ENCODE measurements around the gene PCDHGA7. TPM values are rescaled to one million over a fixed set of nuclear protein-coding genes. Genes with fewer than 3 reads are reported as not detected.

Gene PCDHGA7
- total and polyA plus RNA-seq, 12 donors: 0.37 to 5.0 (median 1.6) TPM

- H3K36me3 ChIP-seq (replicated peaks in 1 of 2): no peaks in the 10 kb centered on the region
- peaks cover 3 to 21% (median 4%) of the 10 kb centered on the region in 3 donors for H3K9me3 ChIP-seq (replicated peaks in 1 of 3)
- H3K27me3 ChIP-seq: no peaks in the 10 kb centered on the region
- H3K4me3 ChIP-seq: no peak overlapping the region
- H3K27ac ChIP-seq: no peak overlapping the region
- DNase-seq: no peak
- TF ChIP-seq CTCF (IDR thresholded peaks at IDR 0.05): no peak
- TF ChIP-seq POLR2A (IDR thresholded peaks at IDR 0.05): no peak
- intact Hi-C loops (cut with DNase I): no loop called here
- WGBS, 4 donors: 74 to 93% (median 83%) methylated on average over 2 of the region's 2 CpGs
- H3K4me1 ChIP-seq (replicated peaks in 1 of 2): peaks cover 0 to 7% of the 10 kb centered on the region in 2 donors
Observed at GRCh38 chr5:141434006-141434405, 51.5 kb downstream of the PCDHGA7 start.

Other genes with a start within 250 kb of the PCDHGA7 start
Only the 30 nearest of the 36 such genes appear.
- 1 to 10 TPM in 3 of 9 donors, under 1 TPM in 6; 0.28 to 2.2 (median 0.52) TPM for gene PCDHB9, start 195.6 kb upstream of the PCDHGA7 start, total RNA-seq
- 1 to 10 TPM in 1 of 3 donors, under 1 TPM in 2; 0.27 to 1.3 (median 0.80) TPM for gene PCDHB9, start 195.6 kb upstream of the PCDHGA7 start, polyA plus RNA-seq
- 1 to 10 TPM in 3 of 9 donors, under 1 TPM in 6; 0.18 to 2.3 (median 0.61) TPM for gene PCDHB10, start 190.4 kb upstream of the PCDHGA7 start, total RNA-seq
- 1 to 10 TPM in 1 of 3 donors, under 1 TPM in 2; 0.81 to 3.0 (median 0.88) TPM for gene PCDHB10, start 190.4 kb upstream of the PCDHGA7 start, polyA plus RNA-seq
- 1 to 10 TPM in 7 of 9 donors, under 1 TPM in 2; 0.12 to 7.1 (median 2.5) TPM for gene PCDHB11, start 183.1 kb upstream of the PCDHGA7 start, total RNA-seq
- under 1 TPM; 0.48 to 0.81 (median 0.67) TPM for gene PCDHB11, start 183.1 kb upstream of the PCDHGA7 start, polyA plus RNA-seq
- 1 to 10 TPM in 7 of 9 donors, under 1 TPM in 2; 0.50 to 3.4 (median 1.5) TPM for gene PCDHB12, start 174.0 kb upstream of the PCDHGA7 start, total RNA-seq
- gene PCDHB12, start 174.0 kb upstream of the PCDHGA7 start, polyA plus RNA-seq: under 1 TPM; 0.40 to 0.97 (median 0.47) TPM
- gene PCDHB13, start 168.8 kb upstream of the PCDHGA7 start, total RNA-seq: 1 to 10 TPM in 8 of 9 donors, under 1 TPM in 1; 0.72 to 7.2 (median 5.9) TPM
- 1 to 10 TPM; 1.3 to 5.4 (median 1.3) TPM for gene PCDHB13, start 168.8 kb upstream of the PCDHGA7 start, polyA plus RNA-seq
- gene PCDHB14, start 159.4 kb upstream of the PCDHGA7 start, total RNA-seq: 1 to 10 TPM; 1.7 to 7.7 (median 3.7) TPM
- 1 to 10 TPM; 1.9 to 4.1 (median 2.2) TPM for gene PCDHB14, start 159.4 kb upstream of the PCDHGA7 start, polyA plus RNA-seq
- 1 to 10 TPM in 7 of 9 donors, under 1 TPM in 2; 0.95 to 3.2 (median 1.4) TPM for gene PCDHB15, start 137.3 kb upstream of the PCDHGA7 start, total RNA-seq
- gene PCDHB15, start 137.3 kb upstream of the PCDHGA7 start, polyA plus RNA-seq: 1 to 10 TPM; 1.2 to 2.2 (median 1.4) TPM
- 1 to 10 TPM in 1 of 9 donors, under 1 TPM in 4, not detected in 4; 0.43 to 1.5 (median 0.53) TPM for gene SLC25A2, start 78.7 kb upstream of the PCDHGA7 start, total RNA-seq
- under 1 TPM in 2 of 3 donors, not detected in 1; 0.07 to 0.72 TPM for gene SLC25A2, start 78.7 kb upstream of the PCDHGA7 start, polyA plus RNA-seq
- gene TAF7, start 62.0 kb upstream of the PCDHGA7 start, total RNA-seq: 100 to 1,000 TPM in 1 of 9 donors, 10 to 100 TPM in 8; 38.0 to 111 (median 70.9) TPM
- 100 to 1,000 TPM in 1 of 3 donors, 10 to 100 TPM in 2; 23.9 to 132 (median 29.7) TPM for gene TAF7, start 62.0 kb upstream of the PCDHGA7 start, polyA plus RNA-seq
- gene PCDHGA1, start 52.2 kb upstream of the PCDHGA7 start, total RNA-seq: under 1 TPM; 0.09 to 0.96 (median 0.28) TPM
- gene PCDHGA1, start 52.2 kb upstream of the PCDHGA7 start, polyA plus RNA-seq: under 1 TPM; 0.13 to 0.60 (median 0.32) TPM
- 1 to 10 TPM in 8 of 9 donors, under 1 TPM in 1; 0.91 to 6.1 (median 2.6) TPM for gene PCDHGA2, start 44.0 kb upstream of the PCDHGA7 start, total RNA-seq
- 1 to 10 TPM in 1 of 3 donors, under 1 TPM in 2; 0.27 to 2.1 (median 0.56) TPM for gene PCDHGA2, start 44.0 kb upstream of the PCDHGA7 start, polyA plus RNA-seq
- 1 to 10 TPM; 1.0 to 6.2 (median 3.0) TPM for gene PCDHGA3, start 38.9 kb upstream of the PCDHGA7 start, total RNA-seq
- 1 to 10 TPM in 1 of 3 donors, under 1 TPM in 2; 0.27 to 1.5 (median 0.80) TPM for gene PCDHGA3, start 38.9 kb upstream of the PCDHGA7 start, polyA plus RNA-seq
- 10 to 100 TPM in 2 of 9 donors, 1 to 10 TPM in 7; 1.6 to 16.1 (median 3.1) TPM for gene PCDHGB1, start 32.6 kb upstream of the PCDHGA7 start, total RNA-seq
- 1 to 10 TPM in 1 of 3 donors, under 1 TPM in 2; 0.20 to 2.2 (median 0.88) TPM for gene PCDHGB1, start 32.6 kb upstream of the PCDHGA7 start, polyA plus RNA-seq
- 1 to 10 TPM in 8 of 9 donors, under 1 TPM in 1; 0.97 to 9.5 (median 4.3) TPM for gene PCDHGA4, start 27.7 kb upstream of the PCDHGA7 start, total RNA-seq
- 1 to 10 TPM in 1 of 3 donors, under 1 TPM in 2; 0.20 to 2.4 (median 0.64) TPM for gene PCDHGA4, start 27.7 kb upstream of the PCDHGA7 start, polyA plus RNA-seq
- gene PCDHGB2, start 22.7 kb upstream of the PCDHGA7 start, total RNA-seq: 1 to 10 TPM; 1.6 to 6.3 (median 3.4) TPM
- 1 to 10 TPM in 1 of 3 donors, under 1 TPM in 2; 0.10 to 1.8 (median 0.88) TPM for gene PCDHGB2, start 22.7 kb upstream of the PCDHGA7 start, polyA plus RNA-seq
- 1 to 10 TPM in 8 of 9 donors, under 1 TPM in 1; 0.42 to 5.9 (median 2.0) TPM for gene PCDHGA5, start 18.6 kb upstream of the PCDHGA7 start, total RNA-seq
- gene PCDHGA5, start 18.6 kb upstream of the PCDHGA7 start, polyA plus RNA-seq: under 1 TPM; 0.24 to 0.80 (median 0.79) TPM
- gene PCDHGB3, start 12.5 kb upstream of the PCDHGA7 start, total RNA-seq: 1 to 10 TPM; 1.4 to 7.1 (median 3.1) TPM
- gene PCDHGB3, start 12.5 kb upstream of the PCDHGA7 start, polyA plus RNA-seq: 1 to 10 TPM in 1 of 3 donors, under 1 TPM in 2; 0.03 to 1.0 (median 0.70) TPM
- 1 to 10 TPM; 1.8 to 6.6 (median 2.9) TPM for gene PCDHGA6, start 8.9 kb upstream of the PCDHGA7 start, total RNA-seq
- gene PCDHGA6, start 8.9 kb upstream of the PCDHGA7 start, polyA plus RNA-seq: 1 to 10 TPM in 2 of 3 donors, under 1 TPM in 1; 0.57 to 2.1 (median 1.4) TPM
- gene PCDHGB4, start 5.0 kb downstream of the PCDHGA7 start, total RNA-seq: 1 to 10 TPM; 3.3 to 9.1 (median 4.8) TPM
- gene PCDHGB4, start 5.0 kb downstream of the PCDHGA7 start, polyA plus RNA-seq: 1 to 10 TPM in 1 of 3 donors, under 1 TPM in 2; 0.27 to 2.2 (median 0.72) TPM
- 1 to 10 TPM in 4 of 9 donors, under 1 TPM in 5; 0.06 to 4.0 (median 0.94) TPM for gene PCDHGA8, start 9.9 kb downstream of the PCDHGA7 start, total RNA-seq
- under 1 TPM; 0.15 to 0.48 (median 0.17) TPM for gene PCDHGA8, start 9.9 kb downstream of the PCDHGA7 start, polyA plus RNA-seq
- gene PCDHGB5, start 15.2 kb downstream of the PCDHGA7 start, total RNA-seq: 10 to 100 TPM in 5 of 9 donors, 1 to 10 TPM in 4; 5.2 to 15.3 (median 11.7) TPM
- 1 to 10 TPM in 2 of 3 donors, under 1 TPM in 1; 0.40 to 4.5 (median 1.2) TPM for gene PCDHGB5, start 15.2 kb downstream of the PCDHGA7 start, polyA plus RNA-seq
- 1 to 10 TPM; 1.5 to 8.6 (median 5.7) TPM for gene PCDHGA9, start 20.0 kb downstream of the PCDHGA7 start, total RNA-seq
- gene PCDHGA9, start 20.0 kb downstream of the PCDHGA7 start, polyA plus RNA-seq: 1 to 10 TPM in 2 of 3 donors, under 1 TPM in 1; 0.17 to 2.9 (median 1.3) TPM
- gene PCDHGB6, start 25.3 kb downstream of the PCDHGA7 start, total RNA-seq: 10 to 100 TPM in 5 of 9 donors, 1 to 10 TPM in 4; 2.9 to 15.9 (median 11.5) TPM
- gene PCDHGB6, start 25.3 kb downstream of the PCDHGA7 start, polyA plus RNA-seq: 1 to 10 TPM in 2 of 3 donors, under 1 TPM in 1; 0.61 to 7.2 (median 1.5) TPM
- 1 to 10 TPM; 4.5 to 9.7 (median 7.7) TPM for gene PCDHGA10, start 30.2 kb downstream of the PCDHGA7 start, total RNA-seq
- 1 to 10 TPM in 2 of 3 donors, under 1 TPM in 1; 0.64 to 2.2 (median 1.5) TPM for gene PCDHGA10, start 30.2 kb downstream of the PCDHGA7 start, polyA plus RNA-seq
- 10 to 100 TPM in 8 of 9 donors, 1 to 10 TPM in 1; 3.9 to 28.1 (median 17.9) TPM for gene PCDHGB7, start 34.9 kb downstream of the PCDHGA7 start, total RNA-seq
- gene PCDHGB7, start 34.9 kb downstream of the PCDHGA7 start, polyA plus RNA-seq: 1 to 10 TPM in 2 of 3 donors, under 1 TPM in 1; 0.88 to 8.2 (median 2.7) TPM
- gene PCDHGA11, start 38.3 kb downstream of the PCDHGA7 start, total RNA-seq: 1 to 10 TPM; 1.6 to 4.9 (median 3.2) TPM
- gene PCDHGA11, start 38.3 kb downstream of the PCDHGA7 start, polyA plus RNA-seq: 1 to 10 TPM in 2 of 3 donors, under 1 TPM in 1; 0.44 to 2.0 (median 1.4) TPM
- 10 to 100 TPM in 8 of 9 donors, 1 to 10 TPM in 1; 2.5 to 29.1 (median 13.9) TPM for gene PCDHGA12, start 47.8 kb downstream of the PCDHGA7 start, total RNA-seq
- 1 to 10 TPM in 2 of 3 donors, under 1 TPM in 1; 0.34 to 5.6 (median 3.8) TPM for gene PCDHGA12, start 47.8 kb downstream of the PCDHGA7 start, polyA plus RNA-seq
- 100 to 1,000 TPM in 1 of 9 donors, 10 to 100 TPM in 7, 1 to 10 TPM in 1; 8.7 to 103 (median 76.5) TPM for gene PCDHGC3, start 93.2 kb downstream of the PCDHGA7 start, total RNA-seq
- 100 to 1,000 TPM in 1 of 3 donors, 10 to 100 TPM in 2; 70.4 to 112 (median 90.9) TPM for gene PCDHGC3, start 93.2 kb downstream of the PCDHGA7 start, polyA plus RNA-seq
- 1 to 10 TPM in 8 of 9 donors, under 1 TPM in 1; 0.30 to 6.1 (median 1.8) TPM for gene PCDHGC4, start 102.3 kb downstream of the PCDHGA7 start, total RNA-seq
- 1 to 10 TPM in 1 of 3 donors, under 1 TPM in 2; 0.03 to 1.0 (median 0.53) TPM for gene PCDHGC4, start 102.3 kb downstream of the PCDHGA7 start, polyA plus RNA-seq
- gene PCDHGC5, start 106.3 kb downstream of the PCDHGA7 start, total RNA-seq: 1 to 10 TPM in 7 of 9 donors, under 1 TPM in 2; 0.61 to 5.2 (median 3.0) TPM
- 1 to 10 TPM in 1 of 3 donors, under 1 TPM in 2; 0.10 to 1.1 (median 0.33) TPM for gene PCDHGC5, start 106.3 kb downstream of the PCDHGA7 start, polyA plus RNA-seq